ENCODE results near the gene ARID4B.
"Not testable (repeated sequence)": the region's sequence is repeated elsewhere in the genome, so short reads cannot be mapped to it uniquely, and the experiment has no call there.

GRCh38 chr1:235159284-235159683 is 168.7 kb downstream of the ARID4B start:
- not testable (repeated sequence) for TF ChIP-seq CTCF, EP300, POLR2A (IDR thresholded peaks at IDR 0.05)
